Activated gamma-delta T cell (primary cell): ENCODE results near the gene FAF1.

Experiments used
- DNase-seq: peaks from one replicate; lab custom pipeline; 2025; lab: John Stamatoyannopoulos, UW

Gene FAF1

DNA sequence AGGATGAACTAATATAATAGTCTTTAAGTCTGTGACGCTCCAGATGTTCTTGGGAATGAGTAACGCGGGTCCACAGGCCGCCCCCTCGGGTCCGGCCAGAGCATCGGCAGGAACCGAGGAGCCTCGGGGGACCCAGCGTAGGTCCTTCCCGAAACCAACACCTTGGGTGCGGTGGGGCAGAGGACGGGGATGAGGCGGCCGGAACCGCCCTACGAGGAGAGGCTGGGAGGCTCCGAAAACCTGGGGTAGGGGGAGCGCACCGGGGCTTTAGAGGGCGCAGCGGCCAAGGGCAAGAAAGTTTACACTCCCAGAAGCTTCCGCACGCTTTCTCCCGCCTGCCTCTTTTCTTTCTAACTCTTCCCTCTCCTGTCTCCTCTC lies 543.9 kb downstream of the FAF1 start:
- no peak for DNase-seq

DNA sequence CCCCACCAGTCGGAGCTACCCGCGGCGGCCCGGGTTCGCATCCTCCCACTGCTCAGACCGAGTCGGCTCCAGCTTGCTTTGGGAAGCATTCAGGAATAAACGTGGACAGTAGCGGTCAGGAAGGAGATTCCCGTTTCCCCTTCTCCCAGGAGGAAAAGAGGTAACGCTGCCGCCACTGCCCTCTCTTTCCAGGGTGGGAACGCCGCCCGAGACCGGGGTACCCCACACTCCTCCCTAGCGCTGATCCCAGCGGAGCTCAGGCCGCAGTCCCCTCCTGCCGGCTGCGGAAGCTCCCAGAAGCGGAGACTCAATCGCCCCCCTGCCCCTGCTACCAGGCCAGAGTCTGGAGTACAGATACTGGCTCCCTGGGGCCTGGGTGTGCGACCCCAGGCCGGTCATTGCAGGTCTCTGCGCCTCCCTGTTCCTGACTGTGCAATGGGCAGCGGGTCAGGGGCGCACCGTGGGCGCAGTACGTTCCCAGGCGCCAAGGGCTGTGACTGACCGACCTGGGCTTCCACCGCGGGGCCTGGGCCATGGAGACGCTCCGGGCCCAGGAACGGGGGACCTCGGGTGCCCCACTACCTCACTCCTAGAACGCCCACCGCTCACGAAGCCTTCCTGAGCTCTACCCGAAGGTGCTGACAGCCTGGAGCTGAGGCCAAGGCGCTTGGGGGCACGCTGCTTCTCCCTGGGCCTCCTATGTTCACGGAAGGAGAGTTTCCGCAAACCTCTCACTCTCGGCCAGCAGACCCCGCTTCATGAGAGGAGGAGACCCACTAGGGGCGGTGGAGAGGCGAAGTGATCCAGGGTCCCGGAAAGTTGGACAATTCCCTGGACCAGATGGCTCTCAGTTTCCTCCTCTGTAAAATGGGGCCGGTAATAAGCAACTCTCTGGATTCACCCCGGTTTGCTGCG lies 544.6 kb downstream of the FAF1 start:
- DNase-seq = no peak

DNA sequence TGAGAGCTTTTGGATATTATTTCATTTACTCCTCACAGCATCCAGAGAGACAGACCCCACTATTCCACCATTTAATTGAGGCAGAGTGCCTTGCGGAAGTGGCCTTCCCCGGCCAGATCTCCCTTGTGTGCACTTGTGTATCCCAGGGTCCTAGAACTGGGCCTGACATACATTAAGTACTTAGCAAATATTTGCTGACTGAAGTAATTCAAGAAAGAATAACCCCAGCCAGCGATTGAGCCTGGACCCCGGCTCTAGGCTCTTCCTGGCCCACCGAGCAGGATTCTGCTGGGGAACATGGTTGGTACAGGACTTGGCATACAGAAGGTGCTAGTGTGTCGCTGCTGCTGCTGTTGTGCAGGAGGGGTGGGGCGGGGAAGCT lies 545.2 kb downstream of the FAF1 start:
- DNase-seq = no peak

DNA sequence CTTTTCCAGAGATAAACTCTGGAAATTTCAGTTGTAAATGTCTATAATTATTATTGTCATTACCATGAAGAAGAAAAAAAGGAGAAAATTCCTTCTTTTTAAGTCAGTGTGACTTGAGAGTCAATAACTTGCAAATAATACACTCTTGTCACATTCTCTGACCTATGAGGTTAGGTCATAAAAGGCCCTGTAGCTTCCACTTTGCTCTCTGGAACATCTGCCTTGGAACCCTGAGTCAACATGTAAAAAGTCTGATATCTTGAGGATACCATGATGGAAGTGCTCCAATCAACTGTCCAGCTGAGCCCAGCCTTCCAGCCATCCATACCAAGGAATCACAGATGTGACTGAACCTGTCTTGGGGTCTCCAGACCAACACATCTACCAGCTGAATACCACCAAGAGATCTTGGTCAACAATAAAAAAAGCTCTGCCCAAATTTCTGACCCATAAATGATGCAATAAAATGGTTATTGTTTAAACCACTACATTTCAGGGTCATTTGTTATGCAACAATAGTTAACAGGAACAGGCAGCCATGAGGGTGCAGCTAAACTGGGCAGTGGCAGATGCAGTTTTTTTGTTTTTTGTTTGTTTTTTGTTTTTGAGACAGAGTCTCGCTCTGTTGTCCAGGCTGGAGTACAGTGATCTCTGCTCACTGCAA lies 547.1 kb downstream of the FAF1 start:
- DNase-seq = no peak

DNA sequence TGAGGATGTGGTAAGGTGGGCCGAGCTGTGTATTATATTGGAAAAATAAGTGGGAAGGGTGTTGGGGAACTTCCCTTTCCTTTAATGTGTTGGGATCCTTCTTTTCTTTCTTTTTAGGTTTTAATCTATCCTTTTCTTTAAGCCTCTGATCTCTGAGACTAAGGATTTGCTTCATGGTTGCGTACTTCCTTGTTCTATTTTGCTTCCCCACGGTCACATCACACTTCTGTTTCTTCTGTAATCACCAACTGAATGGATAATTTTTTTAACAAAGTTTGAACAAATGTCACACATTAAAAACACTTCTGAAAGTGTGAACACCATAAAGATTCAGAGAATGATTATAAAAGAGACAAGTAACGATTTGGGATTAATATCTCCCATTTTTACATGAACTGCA lies 554.3 kb downstream of the FAF1 start:
- no peak for DNase-seq

DNA sequence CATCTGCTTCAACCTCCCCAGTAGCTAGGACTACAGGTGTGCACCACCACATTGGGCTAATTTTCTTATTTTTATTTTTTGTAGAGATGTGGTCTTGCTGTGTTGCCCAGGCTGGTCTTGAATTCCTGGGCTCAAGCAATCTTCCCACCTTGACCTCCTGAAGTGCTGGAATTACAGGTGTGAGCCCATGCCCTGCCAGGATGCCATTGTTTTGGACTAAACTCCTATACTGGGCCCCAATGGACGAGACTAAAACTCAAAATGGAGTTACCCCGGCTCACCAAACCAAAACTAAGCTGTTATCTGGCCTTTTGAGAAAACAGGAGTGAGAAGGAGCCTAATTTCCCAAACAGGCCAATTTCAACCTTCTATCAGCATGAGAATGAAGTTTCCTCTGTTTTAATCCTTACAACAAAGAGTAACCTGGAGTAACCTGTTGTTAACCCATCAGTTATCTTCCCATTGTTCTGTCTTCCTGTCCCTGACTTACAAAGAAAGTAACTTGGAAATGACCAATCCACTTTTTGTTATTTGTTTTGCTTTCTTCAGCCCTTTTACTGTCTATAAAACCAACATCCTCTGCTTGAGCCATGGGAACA lies 566.4 kb downstream of the FAF1 start:
- no peak for DNase-seq
